HG03060 (cell line): ENCODE measurements around the gene CRTC3.
"Not testable (repeated sequence)": the region's sequence is repeated elsewhere in the genome, so short reads cannot be mapped to it uniquely, and the experiment has no call there.

Source experiments
- ATAC-seq: cut with Tn5 transposase; IDR thresholded peaks from one replicate; pipeline ENCODE4 v1.9.1; 2021; ENCODE audit warnings: low read depth, moderate number of reproducible peaks; ENCODE audit not compliant: unreplicated experiment

Gene CRTC3

GRCh38 chr15:90667073-90667754 lies 137.5 kb downstream of the CRTC3 start:
- ATAC-seq = no peak

GRCh38 chr15:90667755-90668345 lies 138.1 kb downstream of the CRTC3 start:
- ATAC-seq = not testable (repeated sequence)

GRCh38 chr15:90670631-90671030 lies 140.9 kb downstream of the CRTC3 start:
- not testable (repeated sequence) for ATAC-seq

GRCh38 chr15:90671216-90671615 lies 141.5 kb downstream of the CRTC3 start:
- ATAC-seq = no peak

- not testable (repeated sequence) for ATAC-seq
Observed at GRCh38 chr15:90673357-90673756, 143.6 kb downstream of the CRTC3 start.

- ATAC-seq = no peak
Observed at GRCh38 chr15:90674476-90674875, 144.8 kb downstream of the CRTC3 start.

- ATAC-seq = no peak
Observed at GRCh38 chr15:90675464-90675863, 145.7 kb downstream of the CRTC3 start.

GRCh38 chr15:90677807-90678790 lies 148.4 kb downstream of the CRTC3 start:
- ATAC-seq = no peak

- no peak for ATAC-seq
Observed at GRCh38 chr15:90679959-90680358, 150.2 kb downstream of the CRTC3 start.

GRCh38 chr15:90680371-90680935 lies 150.7 kb downstream of the CRTC3 start:
- no peak for ATAC-seq

GRCh38 chr15:90681056-90681455 lies 151.3 kb downstream of the CRTC3 start:
- ATAC-seq = no peak

- no peak for ATAC-seq
Observed at GRCh38 chr15:90681480-90681879, 151.8 kb downstream of the CRTC3 start.

- ATAC-seq = no peak
Observed at GRCh38 chr15:90683371-90683770, 153.6 kb downstream of the CRTC3 start.

GRCh38 chr15:90683876-90684275 lies 154.2 kb downstream of the CRTC3 start:
- ATAC-seq = no peak

GRCh38 chr15:90684281-90684680 lies 154.6 kb downstream of the CRTC3 start:
- ATAC-seq = no peak

GRCh38 chr15:90685591-90686434 lies 156.1 kb downstream of the CRTC3 start:
- ATAC-seq = peak; percentile 25

- peak; percentile 90 for ATAC-seq
Observed at GRCh38 chr15:90686435-90687218, 156.9 kb downstream of the CRTC3 start.

GRCh38 chr15:90689326-90689961 lies 159.7 kb downstream of the CRTC3 start:
- ATAC-seq = not testable (repeated sequence)

- no peak for ATAC-seq
Observed at GRCh38 chr15:90690585-90690984, 160.9 kb downstream of the CRTC3 start.
